ENCODE data around the gene TPD52L1.

DNA sequence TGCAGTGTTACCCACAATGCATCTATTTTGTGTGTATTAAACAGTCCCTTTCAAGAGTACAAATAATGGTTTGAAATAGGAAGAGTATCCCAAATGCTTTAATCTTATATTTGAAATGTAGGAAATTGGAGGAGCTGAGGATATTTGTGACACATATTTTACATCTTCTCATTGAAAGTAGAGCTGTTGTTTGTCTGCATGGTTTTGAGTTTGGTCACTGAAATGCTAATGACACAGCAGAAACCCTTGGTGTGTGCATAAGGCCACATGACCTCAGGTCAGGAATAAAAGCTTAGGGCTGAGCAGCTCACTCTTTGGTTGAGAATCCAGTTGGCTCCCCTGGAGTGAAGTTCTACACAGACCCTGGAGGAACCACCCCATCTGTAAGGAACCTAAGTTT, 49.8 kb downstream of the TPD52L1 start:
- TF ChIP-seq, protein P1, sequence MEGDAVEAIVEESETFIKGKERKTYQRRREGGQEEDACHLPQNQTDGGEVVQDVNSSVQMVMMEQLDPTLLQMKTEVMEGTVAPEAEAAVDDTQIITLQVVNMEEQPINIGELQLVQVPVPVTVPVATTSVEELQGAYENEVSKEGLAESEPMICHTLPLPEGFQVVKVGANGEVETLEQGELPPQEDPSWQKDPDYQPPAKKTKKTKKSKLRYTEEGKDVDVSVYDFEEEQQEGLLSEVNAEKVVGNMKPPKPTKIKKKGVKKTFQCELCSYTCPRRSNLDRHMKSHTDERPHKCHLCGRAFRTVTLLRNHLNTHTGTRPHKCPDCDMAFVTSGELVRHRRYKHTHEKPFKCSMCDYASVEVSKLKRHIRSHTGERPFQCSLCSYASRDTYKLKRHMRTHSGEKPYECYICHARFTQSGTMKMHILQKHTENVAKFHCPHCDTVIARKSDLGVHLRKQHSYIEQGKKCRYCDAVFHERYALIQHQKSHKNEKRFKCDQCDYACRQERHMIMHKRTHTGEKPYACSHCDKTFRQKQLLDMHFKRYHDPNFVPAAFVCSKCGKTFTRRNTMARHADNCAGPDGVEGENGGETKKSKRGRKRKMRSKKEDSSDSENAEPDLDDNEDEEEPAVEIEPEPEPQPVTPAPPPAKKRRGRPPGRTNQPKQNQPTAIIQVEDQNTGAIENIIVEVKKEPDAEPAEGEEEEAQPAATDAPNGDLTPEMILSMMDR (IDR thresholded peaks at IDR 0.05; ENCODE audit: low read depth, low read length, poor library complexity, severe bottlenecking), result no peak
- no peak for TF ChIP-seq EZH2phosphoT487 (IDR thresholded peaks at IDR 0.05; ENCODE audit: borderline replicate concordance, low read length)
